Vagina (tissue), 2 donors: ENCODE results near the gene TBC1D17. TPM values are rescaled to one million over a fixed set of nuclear protein-coding genes. Genes with fewer than 3 reads are reported as not detected.

Experiments
- DNase-seq, 2 donors: peaks; one replicate each; pipeline ENCODE4 v3.0.0-alpha.2; 2017; ENCODE audit errors: extremely low spot score in 2 of 2
- H3K27ac ChIP-seq: fragments of 200-600 bp; sonication (generic); one replicate; pipeline ENCODE4 v1.5.1; 2019
- H3K27me3 ChIP-seq: fragments of 200-600 bp; sonication (generic); one replicate; pipeline ENCODE4 v1.5.1; 2019
- H3K36me3 ChIP-seq, 2 donors: fragments of 200-600 bp; sonication (generic); one replicate each; pipeline ENCODE4 v1.5.1; 2017 to 2019
- H3K4me1 ChIP-seq: fragments of 200-600 bp; sonication (generic); one replicate; pipeline ENCODE4 v1.5.1; 2019
- H3K4me3 ChIP-seq, 2 donors: fragments of 200-600 bp; sonication (generic); 1 replicate in 1 of 2; 2 replicates in 1 of 2; pipeline ENCODE4 v1.5.1; 2016 to 2019
- H3K9me3 ChIP-seq: fragments of 200-600 bp; sonication (generic); one replicate; pipeline ENCODE4 v1.5.1; 2019
- CTCF ChIP-seq, 3 experiments: fragments of 450-650 bp in 2 of 3; fragments of 200-600 bp in 1 of 3; sonication (generic) in 1 of 3; IDR thresholded peaks; one replicate each; pipeline ENCODE4 v1.5.1; 2017 to 2019; ENCODE audit warnings: antibody characterized with exemption in 3 of 3, mild to moderate bottlenecking in 2 of 3, moderate library complexity in 2 of 3
- POLR2A ChIP-seq, 2 donors: fragments of 450-650 bp; IDR thresholded peaks; one replicate each; pipeline ENCODE4 v1.6.1; 2017; ENCODE audit warnings: antibody characterized with exemption in 2 of 2, mild to moderate bottlenecking in 2 of 2, moderate library complexity in 2 of 2
- POLR2AphosphoS5 ChIP-seq, 2 donors: sonication (generic); formaldehyde crosslinking; IDR thresholded peaks; one replicate each; pipeline ENCODE4 v1.9.0; 2017; ENCODE audit warnings: antibody characterized with exemption in 2 of 2, mild to moderate bottlenecking in 2 of 2, low read depth in 1 of 2; ENCODE audit not compliant: insufficient read depth in 1 of 2
- intact Hi-C: fragments of 100-400 bp; cut with DNase I; formaldehyde crosslinking; loops from one replicate; pipeline ENCODE4 v1.15.1; 2023
- total RNA-seq: library from RNA; depleted of rRNA; stranded (reverse); fragments of >200 nt; gene quantifications from one replicate; pipeline ENCODE4 v1.2.3, GENCODE V29; 2016

Gene TBC1D17
- total RNA-seq, 1 donor from 2014 or later: 34.9 TPM

- peak within 1 kb of the TSS; percentile 100 for H3K27ac ChIP-seq
- TF ChIP-seq POLR2A (IDR thresholded peaks at IDR 0.05) (peak in 1 of 2 donors; percentile 50), POLR2AphosphoS5 (IDR thresholded peaks at IDR 0.05; ENCODE audit: insufficient read depth in 1 of 2, low read depth in 1 of 2) (peak; percentile 91 to 96), CTCF (IDR thresholded peaks at IDR 0.05) (no peak)
- no peak for DNase-seq
- peaks cover 0 to 12% of the 10 kb centered on the region in 2 donors for H3K36me3 ChIP-seq
- intact Hi-C loops: loop anchor here (10.0 kb wide), 1 partner anchor 96 kb away; no protein-coding TSS in a partner anchor
- H3K9me3 ChIP-seq: no peaks in the 10 kb centered on the region
- H3K4me1 ChIP-seq: peaks cover 36% of the 10 kb centered on the region
- H3K27me3 ChIP-seq: no peaks in the 10 kb centered on the region
- peak within 1 kb of the TSS; percentile 83 to 93 for H3K4me3 ChIP-seq
These were observed 26.8 kb upstream of the TBC1D17 start, which contains the start of gene PTOV1 for GRCh38 chr19:49850487-49851342. Gene PTOV1, plus strand, starts transcription at chr19:49851159.

GRCh38 chr19:49851456-49852259 is 25.8 kb upstream of the TBC1D17 start:
- DNase-seq: no peak
- intact Hi-C loops: loop anchor here (10.0 kb wide), 1 partner anchor 97 kb away; no protein-coding TSS in a partner anchor
- TF ChIP-seq POLR2AphosphoS5 (IDR thresholded peaks at IDR 0.05; ENCODE audit: insufficient read depth in 1 of 2, low read depth in 1 of 2) (peak in 1 of 2 donors; percentile 37), CTCF (IDR thresholded peaks at IDR 0.05) (no peak), POLR2A (IDR thresholded peaks at IDR 0.05) (no peak)
- Histone ChIP-seq H3K27me3 (no peaks in the 10 kb centered on the region), H3K4me3 (peak overlapping the region; percentile 83 to 93), H3K36me3 (peaks cover 0 to 22% of the 10 kb centered on the region in 2 donors), H3K9me3 (no peaks in the 10 kb centered on the region), H3K4me1 (peaks cover 36% of the 10 kb centered on the region), H3K27ac (peak overlapping the region; percentile 100)

- H3K36me3 ChIP-seq: peaks cover 0 to 31% of the 10 kb centered on the region in 2 donors
- TF ChIP-seq POLR2AphosphoS5 (IDR thresholded peaks at IDR 0.05; ENCODE audit: insufficient read depth in 1 of 2, low read depth in 1 of 2) (no peak), POLR2A (IDR thresholded peaks at IDR 0.05) (no peak), CTCF (IDR thresholded peaks at IDR 0.05) (no peak)
- peaks cover 36% of the 10 kb centered on the region for H3K4me1 ChIP-seq
- intact Hi-C loops: loop anchor here (10.0 kb wide), 1 partner anchor 98 kb away; no protein-coding TSS in a partner anchor
- H3K9me3 ChIP-seq: no peaks in the 10 kb centered on the region
- H3K27ac ChIP-seq: peak overlapping the region; percentile 100
- H3K27me3 ChIP-seq: no peaks in the 10 kb centered on the region
- DNase-seq: no peak
- peak overlapping the region; percentile 83 to 93 for H3K4me3 ChIP-seq
These were observed 24.8 kb upstream of the TBC1D17 start for GRCh38 chr19:49852631-49853126.

GRCh38 chr19:49853852-49854377 is 23.6 kb upstream of the TBC1D17 start:
- intact Hi-C loops: loop anchor here (10.0 kb wide), 1 partner anchor 99 kb away; no protein-coding TSS in a partner anchor
- Histone ChIP-seq H3K4me1 (peaks cover 36% of the 10 kb centered on the region), H3K27ac (no peak overlapping the region)

More at GRCh38 chr19:49853852-49854377, 23.6 kb upstream of the TBC1D17 start:
- TF ChIP-seq CTCF (IDR thresholded peaks at IDR 0.05) (no peak), POLR2AphosphoS5 (IDR thresholded peaks at IDR 0.05; ENCODE audit: insufficient read depth in 1 of 2, low read depth in 1 of 2) (no peak), POLR2A (IDR thresholded peaks at IDR 0.05) (no peak)
- no peak for DNase-seq
- H3K27me3 ChIP-seq: no peaks in the 10 kb centered on the region
- no peak overlapping the region for H3K4me3 ChIP-seq
- peaks cover 0 to 38% of the 10 kb centered on the region in 2 donors for H3K36me3 ChIP-seq
- H3K9me3 ChIP-seq: no peaks in the 10 kb centered on the region
